ENCODE data around the gene ZSCAN29. TPM values are rescaled to one million over a fixed set of nuclear protein-coding genes. Genes with fewer than 3 reads are reported as not detected.

ZSCAN29 gene
- total and polyA plus RNA-seq, 2 experiments from 2014 or later = 15.3 to 40.5 TPM

- DNase-seq (ENCODE audit: low spot score) (no peak), ATAC-seq (no peak)
- Histone ChIP-seq H3K4me1 (ENCODE audit: insufficient read depth) (no peaks in the 10 kb centered on the region), H3K9me2 (ENCODE audit: insufficient read depth) (no peaks in the 10 kb centered on the region), H3K79me2 (replicated peaks; ENCODE audit: insufficient read depth) (no peaks in the 10 kb centered on the region), H3K27me3 (ENCODE audit: insufficient read depth) (no peaks in the 10 kb centered on the region), H3K4me2 (no peak overlapping the region), H3F3A (replicated peaks; ENCODE audit: low read depth) (no peaks in the 10 kb centered on the region), H3K4me3 (no peak overlapping the region), H3K27ac (ENCODE audit: low read depth) (no peak overlapping the region), H2AFZ (no peak overlapping the region), H3K36me3 (ENCODE audit: insufficient read depth) (no peaks in the 10 kb centered on the region), H4K20me1 (replicated peaks; ENCODE audit: insufficient read depth) (peaks cover 5% of the 10 kb centered on the region; the same call in 1 of the 2 replicates)
- H3K27me3 Mint-ChIP-seq (ENCODE audit: insufficient read depth, low read depth, poor library complexity) = no peaks in the 10 kb centered on the region
- TF ChIP-seq CTCF (conservative IDR thresholded peaks at IDR 0.05; ENCODE audit: low read depth in 2 of 2) (0 out of 4 replicates have a peak, but pooled peaks of 1 of the 2 experiments have one; percentile 8), REST (IDR thresholded peaks at IDR 0.05; ENCODE audit: unreplicated experiment) (no peak)
- no peaks in the 10 kb centered on the region for H3K4me1 Mint-ChIP-seq
- no peaks in the 10 kb centered on the region; the same call in 2 of the 3 replicates for H3K36me3 Mint-ChIP-seq (ENCODE audit: low read depth)
- H3K4me3 Mint-ChIP-seq = no peak overlapping the region
- H3K9me3 Mint-ChIP-seq = no peaks in the 10 kb centered on the region; the same call in 2 of the 3 replicates
- no peak overlapping the region for H3K27ac Mint-ChIP-seq
These were observed 24.5 kb downstream of the ZSCAN29 start for GRCh38 chr15:43346305-43346704.

- H3K4me1 Mint-ChIP-seq = peaks cover 17% of the 10 kb centered on the region
- peaks cover 10% of the 10 kb centered on the region; the same call in 2 of the 3 replicates for H3K36me3 Mint-ChIP-seq (ENCODE audit: low read depth)
- H2AFZ ChIP-seq = peak overlapping the region; percentile 85
- H3K4me3 Mint-ChIP-seq = peak overlapping the region; percentile 91
- no peak for DNase-seq (ENCODE audit: low spot score)
- peak overlapping the region; percentile 97 for H3K27ac Mint-ChIP-seq
- H3K9me2 ChIP-seq (ENCODE audit: insufficient read depth) = no peaks in the 10 kb centered on the region
- H3K4me1 ChIP-seq (ENCODE audit: insufficient read depth) = peaks cover 13% of the 10 kb centered on the region
- H3K27me3 ChIP-seq (ENCODE audit: insufficient read depth) = no peaks in the 10 kb centered on the region
- peaks cover 15% of the 10 kb centered on the region for H3K79me2 ChIP-seq (replicated peaks; ENCODE audit: insufficient read depth)
- H3F3A ChIP-seq (replicated peaks; ENCODE audit: low read depth) = peaks cover 2% of the 10 kb centered on the region; the same call in 1 of the 2 replicates
- H3K4me2 ChIP-seq = peak overlapping the region; percentile 81
- H4K20me1 ChIP-seq (replicated peaks; ENCODE audit: insufficient read depth) = peaks cover 15% of the 10 kb centered on the region
- ATAC-seq = peak; percentile 20
- peak overlapping the region; percentile 59 for H3K4me3 ChIP-seq
- H3K27ac ChIP-seq (ENCODE audit: low read depth) = no peak overlapping the region
- H3K27me3 Mint-ChIP-seq (ENCODE audit: insufficient read depth, low read depth, poor library complexity) = peaks cover 6% of the 10 kb centered on the region
- 0 out of 2 replicates have a peak, but pooled peaks cover 6% of the 10 kb centered on the region for H3K36me3 ChIP-seq (ENCODE audit: insufficient read depth)
- no peaks in the 10 kb centered on the region; the same call in 2 of the 3 replicates for H3K9me3 Mint-ChIP-seq
- no peak for TF ChIP-seq ZNF462 (CRISPR knock-in tag; IDR thresholded peaks at IDR 0.05)
- TF ChIP-seq ETS1 (IDR thresholded peaks at IDR 0.05) = no peak
- TF ChIP-seq STAT1 (IDR thresholded peaks at IDR 0.05; ENCODE audit: unreplicated experiment) = no peak
- no peak for TF ChIP-seq CTCF (conservative IDR thresholded peaks at IDR 0.05; ENCODE audit: low read depth in 2 of 2)
These were observed 40.1 kb downstream of the ZSCAN29 start for GRCh38 chr15:43330780-43331087.

Measured in GM23338 (cell line).